K562 (cell line): ENCODE results near the gene APC. TPM values are rescaled to one million over a fixed set of nuclear protein-coding genes. Genes with fewer than 3 reads are reported as not detected.

ENCODE experiments used
- ATAC-seq: fragments of 200-7000 bp; cut with Tn5 transposase; 3 replicates; pipeline ENCODE4 v1.9.1; 2020; ENCODE audit warnings: moderate library complexity
- BruUV-seq: library from RNA; stranded (reverse); fragments of 400-500 nt; replicated peaks from 2 replicates; lab custom pipeline; 2021; lab: Mats Ljungman, UMichigan
- CTCF ChIA-PET: fragments of 300-600 bp; formaldehyde crosslinking; extraction: SDS; loops from one replicate; lab custom pipeline; 2021; ENCODE audit warnings: low intra/inter-chr PET ratio; lab: Yijun Ruan, JAX
- POLR2A ChIA-PET: fragments of 300-600, 350-650 bp; sonication (Branson Sonifier 250); formaldehyde crosslinking; extraction: SDS; loops from one replicate; lab custom pipeline; 2021; ENCODE audit warnings: antibody characterized with exemption, inconsistent platforms; lab: Yijun Ruan, JAX
- DNase-seq, 4 experiments: peaks; one replicate each; pipeline versions ENCODE4 v3.0.0 to v3.0.0-alpha.2; 2011 to 2018; ENCODE audit warnings: low spot score in 3 of 4, mixed read lengths in 3 of 4; ENCODE audit errors: extremely low read depth in 1 of 4
- FAIRE-seq: peaks from 2 replicates; lab custom pipeline; 2011; peaks lifted over from hg19 to GRCh38; lab: Jason Lieb, UNC
- H2AFZ ChIP-seq: 2 replicates; pipeline ENCODE4 v1.6.0; 2011; ENCODE audit warnings: low read depth, low read length, control low read depth, inconsistent platforms
- H3K27ac ChIP-seq: fragments of 200-600 bp; 3 replicates; pipeline ENCODE4 v1.8.0; 2011; ENCODE audit warnings: low read depth, mild to moderate bottlenecking, control low read depth, inconsistent platforms, low read length, moderate library complexity, mixed read lengths; ENCODE audit errors: extremely low read depth
- H3K27me3 ChIP-seq, 2 experiments: fragments of 300-600 bp in 1 of 2; 2 replicates in 1 of 2; 3 replicates in 1 of 2; pipeline versions ENCODE4 v1.6.0 to v1.8.0; 2011; ENCODE audit warnings: inconsistent platforms in 2 of 2, low read length in 2 of 2, mild to moderate bottlenecking in 1 of 2, mixed read lengths in 1 of 2, moderate library complexity in 1 of 2; ENCODE audit not compliant: control insufficient read depth in 2 of 2, insufficient read depth in 2 of 2
- H3K36me3 ChIP-seq: fragments of 300-600 bp; 3 replicates; pipeline ENCODE4 v1.8.0; 2011; ENCODE audit warnings: mild to moderate bottlenecking, low read length, inconsistent platforms; ENCODE audit not compliant: control insufficient read depth, insufficient read depth
- H3K4me1 ChIP-seq, 2 experiments: fragments of 200-600 bp in 1 of 2; replicated peaks in 1 of 2; 2 replicates in 1 of 2; 3 replicates in 1 of 2; pipeline versions ENCODE4 v1.5.1 to v1.8.0; 2011; ENCODE audit warnings: inconsistent platforms in 2 of 2, low read length in 2 of 2, mild to moderate bottlenecking in 1 of 2, mixed read lengths in 1 of 2, moderate library complexity in 1 of 2; ENCODE audit not compliant: control insufficient read depth in 2 of 2, insufficient read depth in 2 of 2
- H3K4me2 ChIP-seq: 2 replicates; pipeline ENCODE4 v1.6.1; 2011; ENCODE audit warnings: low read length, control low read depth, inconsistent platforms, mixed read lengths; ENCODE audit not compliant: insufficient read depth
- H3K4me3 ChIP-seq: fragments of 200-600 bp; sonication (generic), shearing (Covaris generic); 2 replicates; pipeline ENCODE4 v1.5.1; 2016; ENCODE audit warnings: control low read depth, inconsistent platforms
- H3K79me2 ChIP-seq: fragments of 200-600 bp; 3 replicates; pipeline ENCODE4 v1.8.0; 2011; ENCODE audit warnings: low read length, inconsistent platforms; ENCODE audit not compliant: control insufficient read depth, insufficient read depth
- H3K9ac ChIP-seq, 2 experiments: 2 replicates each; pipeline versions ENCODE4 v1.6.0 to v1.6.1; 2011; ENCODE audit warnings: low read depth in 2 of 2, low read length in 2 of 2, control low read depth in 1 of 2, inconsistent platforms in 1 of 2, mild to moderate bottlenecking in 1 of 2, mixed read lengths in 1 of 2; ENCODE audit not compliant: insufficient read depth in 1 of 2
- H3K9me1 ChIP-seq: one replicate; pipeline ENCODE4 v1.6.0; 2011; ENCODE audit warnings: inconsistent platforms, mild to moderate bottlenecking, low read length, moderate library complexity; ENCODE audit not compliant: control insufficient read depth, insufficient read depth
- H3K9me3 ChIP-seq: replicated peaks from 2 replicates; pipeline ENCODE4 v1.5.1; 2011; ENCODE audit warnings: low read depth, low read length, inconsistent platforms; ENCODE audit not compliant: control insufficient read depth, insufficient read depth
- H4K20me1 ChIP-seq: replicated peaks from 2 replicates; pipeline ENCODE4 v1.6.1; 2011; ENCODE audit warnings: low read length, inconsistent platforms, mixed read lengths; ENCODE audit not compliant: control insufficient read depth, insufficient read depth
- CREB1 ChIP-seq, 2 experiments: sonication (generic) in 1 of 2; formaldehyde crosslinking in 1 of 2; IDR thresholded peaks; 2 replicates each; pipeline versions ENCODE4 v1.6.1 to v1.8.0; 2012 to 2022; ENCODE audit warnings: inconsistent platforms in 1 of 2, mild to moderate bottlenecking in 1 of 2, missing genetic modification reagents in 1 of 2, moderate library complexity in 1 of 2
- MAZ ChIP-seq, 2 experiments: fragments of 450-650 bp in 1 of 2; sonication (generic) in 1 of 2; formaldehyde crosslinking; IDR thresholded peaks in 1 of 2; conservative IDR thresholded peaks in 1 of 2; 2 replicates each; pipeline versions ENCODE4 v1.4.0 to v1.5.0; 2020; ENCODE audit warnings: mild to moderate bottlenecking in 1 of 2, missing genetic modification reagents in 1 of 2
- MIER1 ChIP-seq: fragments of 450-650 bp; IDR thresholded peaks from 2 replicates; pipeline ENCODE4 v1.6.1; 2016; ENCODE audit warnings: antibody characterized with exemption, mild to moderate bottlenecking, low read depth
- PTBP1 ChIP-seq: fragments of 200-400 bp; formaldehyde crosslinking; IDR thresholded peaks from 2 replicates; pipeline ENCODE4 v1.6.1; 2017; ENCODE audit warnings: low read depth, low read length
- ZNF232 ChIP-seq: sonication (generic); formaldehyde crosslinking; IDR thresholded peaks from 2 replicates; pipeline ENCODE4 v1.8.0; 2022; ENCODE audit warnings: mild to moderate bottlenecking, missing genetic modification reagents
- WGBS: fragments of 100-300 bp; shearing (Covaris generic); methylation state at CpG from one replicate; pipeline ENCODE4 v1.1.6; 2016; ENCODE audit warnings: low coverage, mixed read lengths; ENCODE audit not compliant: insufficient coverage; ENCODE audit errors: missing lambda C conversion rate; 5-methylcytosine and 5-hydroxymethylcytosine counted together
- in situ Hi-C: fragments of 300-500 bp; cut with MboI; formaldehyde crosslinking; loops from 4 replicates; pipeline ENCODE4 v1.15.0; 2018; ENCODE audit warnings: inconsistent platforms, mixed read lengths
- intact Hi-C: fragments of 100-400 bp; cut with micrococcal nuclease; formaldehyde crosslinking; loops from 2 replicates; pipeline ENCODE4 v1.14.2; 2022
- polyA plus RNA-seq, 8 experiments: library from polyadenylated mRNA; depleted of rRNA in 4 of 8; stranded (reverse) in 5 of 8; unstranded in 3 of 8; fragments of >200 nt; fragmentation: Nextera tagmentation in 2 of 8; fragmentation: Illumina TruSeq in 1 of 8; extraction: Ambion mirVana in 2 of 8; extraction: Trizol in 1 of 8; gene quantifications; 2 replicates each; pipeline versions ENCODE4 v1.2.1 to v1.2.3, GENCODE V29; 2011 to 2014; ENCODE audit warnings: inconsistent platforms in 1 of 8, missing spikeins in 1 of 8
- total RNA-seq, 7 experiments: library from RNA; depleted of rRNA in 6 of 7; stranded (reverse); fragments of >200 nt in 6 of 7; fragmentation: Illumina TruSeq in 2 of 7; extraction: Trizol in 2 of 7; gene quantifications; 2 replicates each; pipeline versions ENCODE4 v1.2.1 to v1.2.3, GENCODE V29; 2011 to 2021; ENCODE audit warnings: low replicate concordance in 1 of 7
- TF ChIP-seq, protein P1 (sequence below): IDR thresholded peaks from 3 replicates; pipeline ENCODE4 v1.6.1; 2011; ENCODE audit warnings: borderline replicate concordance, mild to moderate bottlenecking, moderate library complexity; ENCODE audit not compliant: insufficient read length; ENCODE audit errors: extremely low read depth

APC gene
- total and polyA plus RNA-seq, 9 of the 15 experiments (the other 6 are each of a cell fraction or from before 2014, with no cell fraction given), result 5.7 to 29.5 (median 15.4) TPM

DNA sequence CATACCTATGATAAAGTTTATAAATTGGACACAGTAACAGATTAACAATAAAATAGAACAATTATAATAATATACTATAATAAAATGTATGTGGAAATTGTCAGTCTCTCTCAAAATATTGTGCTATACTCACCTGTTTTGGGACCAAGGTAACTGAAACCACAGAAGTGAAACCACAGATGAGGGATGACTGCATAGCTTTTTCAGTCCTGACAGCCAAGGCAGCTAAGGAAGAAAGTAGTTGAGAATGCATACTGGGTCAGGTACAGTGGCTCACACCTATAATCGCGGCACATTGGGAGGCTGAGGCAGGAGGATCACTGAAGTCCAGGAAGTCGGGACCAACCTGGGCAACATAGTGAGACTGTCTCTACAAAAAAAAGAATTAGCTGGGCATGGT, 132.3 kb downstream of the APC start (continued):
- TF ChIP-seq, protein P1, sequence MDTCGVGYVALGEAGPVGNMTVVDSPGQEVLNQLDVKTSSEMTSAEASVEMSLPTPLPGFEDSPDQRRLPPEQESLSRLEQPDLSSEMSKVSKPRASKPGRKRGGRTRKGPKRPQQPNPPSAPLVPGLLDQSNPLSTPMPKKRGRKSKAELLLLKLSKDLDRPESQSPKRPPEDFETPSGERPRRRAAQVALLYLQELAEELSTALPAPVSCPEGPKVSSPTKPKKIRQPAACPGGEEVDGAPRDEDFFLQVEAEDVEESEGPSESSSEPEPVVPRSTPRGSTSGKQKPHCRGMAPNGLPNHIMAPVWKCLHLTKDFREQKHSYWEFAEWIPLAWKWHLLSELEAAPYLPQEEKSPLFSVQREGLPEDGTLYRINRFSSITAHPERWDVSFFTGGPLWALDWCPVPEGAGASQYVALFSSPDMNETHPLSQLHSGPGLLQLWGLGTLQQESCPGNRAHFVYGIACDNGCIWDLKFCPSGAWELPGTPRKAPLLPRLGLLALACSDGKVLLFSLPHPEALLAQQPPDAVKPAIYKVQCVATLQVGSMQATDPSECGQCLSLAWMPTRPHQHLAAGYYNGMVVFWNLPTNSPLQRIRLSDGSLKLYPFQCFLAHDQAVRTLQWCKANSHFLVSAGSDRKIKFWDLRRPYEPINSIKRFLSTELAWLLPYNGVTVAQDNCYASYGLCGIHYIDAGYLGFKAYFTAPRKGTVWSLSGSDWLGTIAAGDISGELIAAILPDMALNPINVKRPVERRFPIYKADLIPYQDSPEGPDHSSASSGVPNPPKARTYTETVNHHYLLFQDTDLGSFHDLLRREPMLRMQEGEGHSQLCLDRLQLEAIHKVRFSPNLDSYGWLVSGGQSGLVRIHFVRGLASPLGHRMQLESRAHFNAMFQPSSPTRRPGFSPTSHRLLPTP, result no peak
- no peak for TF ChIP-seq MAZ (CRISPR knock-in tag; conservative IDR thresholded peaks at IDR 0.05 in 1 of 2, IDR thresholded peaks at IDR 0.05 in 1 of 2)
- TF ChIP-seq, all 486 proteins: peak for 0

DNA sequence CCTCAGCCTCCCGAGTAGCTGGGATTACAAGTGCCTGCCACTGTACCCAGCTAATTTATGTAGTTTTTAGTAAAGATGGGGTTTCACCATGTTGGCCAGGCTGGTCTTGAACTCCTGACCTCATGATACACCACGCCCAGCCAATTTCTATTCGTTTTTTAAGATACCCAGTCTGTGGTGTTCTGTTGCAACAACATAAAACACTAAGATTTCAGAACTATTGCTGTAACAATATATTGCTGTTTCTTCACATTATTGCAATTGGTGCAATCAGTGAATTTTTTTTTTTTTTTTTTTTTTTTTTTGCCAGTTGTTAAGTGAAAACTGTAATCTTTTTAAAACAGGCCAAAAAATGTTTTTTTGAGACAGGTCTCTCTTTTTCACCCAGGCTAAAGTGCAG, 133.3 kb downstream of the APC start:
- Histone ChIP-seq H3K36me3 (peaks cover 60% of the 10 kb centered on the region), H3K27me3 (no peaks in the 10 kb centered on the region)

More for the DNA sequence above, 133.3 kb downstream of the APC start:
- no TSS peak for BruUV-seq
- in situ Hi-C loops (no loop called here), intact Hi-C loops (no loop called here)
- CTCF ChIA-PET, result no interaction called here
- TF ChIP-seq PTBP1, result no peak
- no peak for TF ChIP-seq MIER1
- TF ChIP-seq CREB1 (IDR thresholded peaks at IDR 0.05), result no peak
- TF ChIP-seq CREB1 (CRISPR knock-in tag; IDR thresholded peaks at IDR 0.05), result no peak
- no peak for TF ChIP-seq ZNF232 (CRISPR knock-in tag)
- ATAC-seq, result no peak
- no peaks in the 10 kb centered on the region for H3K9me3 ChIP-seq
- H4K20me1 ChIP-seq, result no peaks in the 10 kb centered on the region
- FAIRE-seq, result no peak
- no peak overlapping the region for H3K4me2 ChIP-seq
- no peaks in the 10 kb centered on the region for H3K9me1 ChIP-seq
- 0 out of 3 replicates have a peak, but pooled peaks cover 4% of the 10 kb centered on the region for H3K79me2 ChIP-seq
- H3K4me1 ChIP-seq, result no peaks in the 10 kb centered on the region
- H3K9ac ChIP-seq, result no peak overlapping the region
- DNase-seq, result no peak
- H3K27ac ChIP-seq, result no peak overlapping the region
- WGBS, result 56% methylated on average over 3 of the region's 3 CpGs
- no peak overlapping the region for H3K4me3 ChIP-seq
- POLR2A ChIA-PET, result interaction anchor here (1.3 kb wide), 1 partner anchor 10 kb away, joined by 3 read pairs; the partner anchor contains the start of gene SRP19
- no peak overlapping the region for H2AFZ ChIP-seq
